WTC11 (cell line): ENCODE results near the gene HIBADH.

ENCODE experiments used
- ESRRA ChIP-seq: sonication (generic); formaldehyde crosslinking; IDR thresholded peaks from 2 replicates; pipeline ENCODE4 v1.8.1; 2022; ENCODE audit warnings: mild to moderate bottlenecking, missing genetic modification reagents, borderline replicate concordance
- FOXJ3 ChIP-seq: sonication (generic); formaldehyde crosslinking; IDR thresholded peaks from 2 replicates; pipeline ENCODE4 v1.9.0; 2021; ENCODE audit warnings: missing genetic modification reagents, mild to moderate bottlenecking, borderline replicate concordance
- NR2C2 ChIP-seq: sonication (generic); formaldehyde crosslinking; IDR thresholded peaks from 2 replicates; pipeline ENCODE4 v1.8.0; 2022; ENCODE audit warnings: mild to moderate bottlenecking, missing genetic modification reagents
- TF ChIP-seq, protein P1 (sequence below): sonication (generic); formaldehyde crosslinking; IDR thresholded peaks from 2 replicates; pipeline ENCODE4 v1.8.1; 2022; ENCODE audit warnings: low read depth, missing genetic modification reagents, borderline replicate concordance
- TF ChIP-seq, protein P2 (sequence below): sonication (generic); formaldehyde crosslinking; IDR thresholded peaks from 2 replicates; pipeline ENCODE4 v1.8.1; 2023; ENCODE audit warnings: mild to moderate bottlenecking, missing genetic modification reagents, moderate library complexity
- TF ChIP-seq, protein P3 (sequence below): fragments of 200-600 bp; IDR thresholded peaks from 2 replicates; pipeline ENCODE4 v1.8.0; 2022; ENCODE audit warnings: antibody characterized with exemption
- TF ChIP-seq, protein P4 (sequence below): sonication (generic); formaldehyde crosslinking; IDR thresholded peaks from 2 replicates; pipeline ENCODE4 v1.8.0; 2022; ENCODE audit warnings: mild to moderate bottlenecking, missing genetic modification reagents
- TF ChIP-seq, protein P5 (sequence below): sonication (generic); formaldehyde crosslinking; IDR thresholded peaks from 2 replicates; pipeline ENCODE4 v1.8.0; 2022; ENCODE audit warnings: mild to moderate bottlenecking, missing genetic modification reagents
- TF ChIP-seq, protein P6 (sequence below): sonication (generic); formaldehyde crosslinking; IDR thresholded peaks from 2 replicates; pipeline ENCODE4 v1.8.1; 2023; ENCODE audit warnings: mild to moderate bottlenecking, missing genetic modification reagents, moderate library complexity

DNA sequence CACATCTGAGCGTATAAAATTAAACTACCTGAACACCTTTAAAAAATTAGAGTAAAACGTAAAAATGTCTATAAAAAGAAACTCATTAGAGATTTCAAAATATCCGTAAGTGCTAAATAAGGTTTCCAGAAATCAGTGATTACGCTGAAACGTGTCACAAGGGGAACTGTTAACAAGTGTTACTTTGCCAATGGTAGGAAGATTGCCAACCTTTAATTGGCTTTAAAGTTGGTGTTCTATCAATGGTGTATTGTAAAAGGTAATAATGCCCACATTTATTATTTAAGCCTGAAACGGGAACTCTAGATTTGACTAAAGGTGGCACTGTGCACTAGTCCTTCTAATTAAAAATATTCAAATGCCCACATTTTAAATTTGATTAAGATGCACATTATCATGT is 37.8 kb upstream of the HIBADH start:
- TF ChIP-seq, protein P1, sequence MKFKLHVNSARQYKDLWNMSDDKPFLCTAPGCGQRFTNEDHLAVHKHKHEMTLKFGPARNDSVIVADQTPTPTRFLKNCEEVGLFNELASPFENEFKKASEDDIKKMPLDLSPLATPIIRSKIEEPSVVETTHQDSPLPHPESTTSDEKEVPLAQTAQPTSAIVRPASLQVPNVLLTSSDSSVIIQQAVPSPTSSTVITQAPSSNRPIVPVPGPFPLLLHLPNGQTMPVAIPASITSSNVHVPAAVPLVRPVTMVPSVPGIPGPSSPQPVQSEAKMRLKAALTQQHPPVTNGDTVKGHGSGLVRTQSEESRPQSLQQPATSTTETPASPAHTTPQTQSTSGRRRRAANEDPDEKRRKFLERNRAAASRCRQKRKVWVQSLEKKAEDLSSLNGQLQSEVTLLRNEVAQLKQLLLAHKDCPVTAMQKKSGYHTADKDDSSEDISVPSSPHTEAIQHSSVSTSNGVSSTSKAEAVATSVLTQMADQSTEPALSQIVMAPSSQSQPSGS (CRISPR knock-in tag), result no peak
- TF ChIP-seq, protein P2, sequence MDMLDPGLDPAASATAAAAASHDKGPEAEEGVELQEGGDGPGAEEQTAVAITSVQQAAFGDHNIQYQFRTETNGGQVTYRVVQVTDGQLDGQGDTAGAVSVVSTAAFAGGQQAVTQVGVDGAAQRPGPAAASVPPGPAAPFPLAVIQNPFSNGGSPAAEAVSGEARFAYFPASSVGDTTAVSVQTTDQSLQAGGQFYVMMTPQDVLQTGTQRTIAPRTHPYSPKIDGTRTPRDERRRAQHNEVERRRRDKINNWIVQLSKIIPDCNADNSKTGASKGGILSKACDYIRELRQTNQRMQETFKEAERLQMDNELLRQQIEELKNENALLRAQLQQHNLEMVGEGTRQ (CRISPR knock-in tag), result no peak
- TF ChIP-seq, protein P3, sequence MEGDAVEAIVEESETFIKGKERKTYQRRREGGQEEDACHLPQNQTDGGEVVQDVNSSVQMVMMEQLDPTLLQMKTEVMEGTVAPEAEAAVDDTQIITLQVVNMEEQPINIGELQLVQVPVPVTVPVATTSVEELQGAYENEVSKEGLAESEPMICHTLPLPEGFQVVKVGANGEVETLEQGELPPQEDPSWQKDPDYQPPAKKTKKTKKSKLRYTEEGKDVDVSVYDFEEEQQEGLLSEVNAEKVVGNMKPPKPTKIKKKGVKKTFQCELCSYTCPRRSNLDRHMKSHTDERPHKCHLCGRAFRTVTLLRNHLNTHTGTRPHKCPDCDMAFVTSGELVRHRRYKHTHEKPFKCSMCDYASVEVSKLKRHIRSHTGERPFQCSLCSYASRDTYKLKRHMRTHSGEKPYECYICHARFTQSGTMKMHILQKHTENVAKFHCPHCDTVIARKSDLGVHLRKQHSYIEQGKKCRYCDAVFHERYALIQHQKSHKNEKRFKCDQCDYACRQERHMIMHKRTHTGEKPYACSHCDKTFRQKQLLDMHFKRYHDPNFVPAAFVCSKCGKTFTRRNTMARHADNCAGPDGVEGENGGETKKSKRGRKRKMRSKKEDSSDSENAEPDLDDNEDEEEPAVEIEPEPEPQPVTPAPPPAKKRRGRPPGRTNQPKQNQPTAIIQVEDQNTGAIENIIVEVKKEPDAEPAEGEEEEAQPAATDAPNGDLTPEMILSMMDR, result no peak
- TF ChIP-seq NR2C2 (CRISPR knock-in tag) (no peak), ESRRA (CRISPR knock-in tag) (no peak), FOXJ3 (CRISPR knock-in tag) (no peak)
- TF ChIP-seq, protein P4, sequence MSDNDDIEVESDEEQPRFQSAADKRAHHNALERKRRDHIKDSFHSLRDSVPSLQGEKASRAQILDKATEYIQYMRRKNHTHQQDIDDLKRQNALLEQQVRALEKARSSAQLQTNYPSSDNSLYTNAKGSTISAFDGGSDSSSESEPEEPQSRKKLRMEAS, result no peak
- TF ChIP-seq, protein P5, sequence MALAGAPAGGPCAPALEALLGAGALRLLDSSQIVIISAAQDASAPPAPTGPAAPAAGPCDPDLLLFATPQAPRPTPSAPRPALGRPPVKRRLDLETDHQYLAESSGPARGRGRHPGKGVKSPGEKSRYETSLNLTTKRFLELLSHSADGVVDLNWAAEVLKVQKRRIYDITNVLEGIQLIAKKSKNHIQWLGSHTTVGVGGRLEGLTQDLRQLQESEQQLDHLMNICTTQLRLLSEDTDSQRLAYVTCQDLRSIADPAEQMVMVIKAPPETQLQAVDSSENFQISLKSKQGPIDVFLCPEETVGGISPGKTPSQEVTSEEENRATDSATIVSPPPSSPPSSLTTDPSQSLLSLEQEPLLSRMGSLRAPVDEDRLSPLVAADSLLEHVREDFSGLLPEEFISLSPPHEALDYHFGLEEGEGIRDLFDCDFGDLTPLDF, result no peak
- TF ChIP-seq, protein P6, sequence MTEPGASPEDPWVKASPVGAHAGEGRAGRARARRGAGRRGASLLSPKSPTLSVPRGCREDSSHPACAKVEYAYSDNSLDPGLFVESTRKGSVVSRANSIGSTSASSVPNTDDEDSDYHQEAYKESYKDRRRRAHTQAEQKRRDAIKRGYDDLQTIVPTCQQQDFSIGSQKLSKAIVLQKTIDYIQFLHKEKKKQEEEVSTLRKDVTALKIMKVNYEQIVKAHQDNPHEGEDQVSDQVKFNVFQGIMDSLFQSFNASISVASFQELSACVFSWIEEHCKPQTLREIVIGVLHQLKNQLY, result no peak
